Measurements from ENCODE around the gene CKAP2L. TPM values are rescaled to one million over a fixed set of nuclear protein-coding genes. Genes with fewer than 3 reads are reported as not detected.

CKAP2L gene
- total RNA-seq, 1 experiment from 2014 or later: 23.3 TPM

DNA sequence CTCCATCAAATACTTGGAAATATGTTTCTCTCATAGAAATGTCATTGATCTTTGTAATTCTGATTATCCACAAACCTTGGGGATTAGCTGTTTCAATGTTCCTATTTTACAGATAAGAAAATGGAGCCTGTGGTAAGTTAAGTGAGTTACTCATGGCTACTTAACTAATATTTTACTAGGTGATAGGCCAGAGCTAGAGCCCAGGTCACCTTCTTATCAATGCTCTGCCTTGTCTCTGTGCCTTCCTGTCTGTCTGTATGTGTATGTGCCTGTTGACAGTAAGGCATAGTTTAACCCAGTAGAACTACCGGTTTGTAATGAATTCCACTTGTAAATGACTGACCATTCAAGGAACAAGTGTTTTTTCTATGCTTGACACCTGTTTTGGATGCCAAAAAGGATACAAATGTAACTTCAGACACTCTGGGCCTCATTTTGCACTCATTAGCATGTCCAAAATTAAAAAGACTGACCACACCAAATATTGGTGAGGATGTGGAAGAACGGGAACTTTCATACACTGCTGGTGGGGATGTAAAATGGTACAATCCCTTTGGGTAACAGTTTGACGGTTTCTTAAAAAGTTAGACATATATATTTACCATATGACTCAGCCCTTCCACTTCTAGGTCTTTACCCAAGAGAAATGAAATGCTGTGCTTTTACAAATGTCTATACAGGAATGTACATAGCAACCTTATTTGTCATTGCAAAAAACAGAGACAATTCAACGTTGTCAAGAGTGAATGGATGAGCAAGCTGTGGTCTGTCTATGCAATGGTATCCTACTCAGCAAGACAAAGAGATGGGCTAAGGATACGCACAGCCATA, 39.5 kb upstream of the CKAP2L start:
- WGBS (ENCODE audit: extremely low coverage, insufficient read length, low lambda C conversion rate): no CpG with 5 or more reads among the region's 5 CpGs
- Mint-ChIP-seq H3K4me3 (no peak overlapping the region), H3K27ac (no peak overlapping the region), H3K36me3 (ENCODE audit: insufficient read depth in 1 of 3, low read depth in 3 of 3) (peaks cover 0 to 8% (median 0%) of the 10 kb centered on the region in 3 experiments; a peak in 4 of 7 replicates), H3K27me3 (ENCODE audit: low read depth) (no peaks in the 10 kb centered on the region), H3K4me1 (peaks cover 8 to 12% of the 10 kb centered on the region in 2 experiments), H3K9me3 (peaks cover 2 to 3% of the 10 kb centered on the region in 2 experiments; a peak in 3 of 5 replicates)
- Histone ChIP-seq H3K79me1 (ENCODE audit: insufficient read depth, low read depth, low read length, poor library complexity, severe bottlenecking) (no peaks in the 10 kb centered on the region), H3K56ac (ENCODE audit: insufficient read length, low read depth, low read length) (no peak overlapping the region), H3T11ph (ENCODE audit: low read length) (no peak overlapping the region), H3K27ac (ENCODE audit: insufficient read length, low read depth, low read length) (no peak overlapping the region), H4K8ac (replicated peaks; ENCODE audit: insufficient read length, low read depth, low read length) (no peak overlapping the region), H3K9ac (ENCODE audit: extremely low read depth, insufficient read length, low read length) (no peak overlapping the region), H2BK5ac (ENCODE audit: insufficient read length, low read length) (no peak overlapping the region), H2BK120ac (ENCODE audit: low read depth, low read length, poor library complexity, severe bottlenecking) (no peak overlapping the region), H3K18ac (ENCODE audit: insufficient read length, low read depth, low read length) (no peak overlapping the region), H3K4me2 (ENCODE audit: insufficient read depth, insufficient read length, low read length) (no peak overlapping the region), H3K9me3 (ENCODE audit: control insufficient read depth, low read depth, low read length) (no peaks in the 10 kb centered on the region), H4K20me1 (ENCODE audit: control insufficient read depth, insufficient read depth, insufficient read length) (no peaks in the 10 kb centered on the region), H2BK15ac (ENCODE audit: low read depth, low read length) (no peak overlapping the region), H3K14ac (ENCODE audit: insufficient read depth, low read length) (no peak overlapping the region), H3K27me3 (ENCODE audit: insufficient read depth, low read length) (no peaks in the 10 kb centered on the region), H4K5ac (ENCODE audit: insufficient read length, low read depth, low read length) (no peak overlapping the region), H2AK5ac (ENCODE audit: insufficient read length, low read length) (no peak overlapping the region), H3K79me2 (ENCODE audit: insufficient read depth, low read length) (no peaks in the 10 kb centered on the region), H2AFZ (ENCODE audit: low read length) (no peak overlapping the region), H4K91ac (ENCODE audit: insufficient read length, low read depth, low read length) (no peak overlapping the region), H3K23ac (ENCODE audit: insufficient read length, low read depth, low read length) (no peak overlapping the region), H3K4ac (ENCODE audit: low read depth, low read length) (no peak overlapping the region), H2BK12ac (ENCODE audit: insufficient read length, low read depth, low read length) (no peak overlapping the region), H3K4me1 (ENCODE audit: insufficient read depth, low read length) (no peaks in the 10 kb centered on the region), H2BK20ac (ENCODE audit: low read depth, low read length, poor library complexity, severe bottlenecking) (no peak overlapping the region), H3K23me2 (ENCODE audit: insufficient read length, low read depth, low read length, poor library complexity, severe bottlenecking) (no peaks in the 10 kb centered on the region)
- no peak for DNase-seq
- TF ChIP-seq, protein P1, sequence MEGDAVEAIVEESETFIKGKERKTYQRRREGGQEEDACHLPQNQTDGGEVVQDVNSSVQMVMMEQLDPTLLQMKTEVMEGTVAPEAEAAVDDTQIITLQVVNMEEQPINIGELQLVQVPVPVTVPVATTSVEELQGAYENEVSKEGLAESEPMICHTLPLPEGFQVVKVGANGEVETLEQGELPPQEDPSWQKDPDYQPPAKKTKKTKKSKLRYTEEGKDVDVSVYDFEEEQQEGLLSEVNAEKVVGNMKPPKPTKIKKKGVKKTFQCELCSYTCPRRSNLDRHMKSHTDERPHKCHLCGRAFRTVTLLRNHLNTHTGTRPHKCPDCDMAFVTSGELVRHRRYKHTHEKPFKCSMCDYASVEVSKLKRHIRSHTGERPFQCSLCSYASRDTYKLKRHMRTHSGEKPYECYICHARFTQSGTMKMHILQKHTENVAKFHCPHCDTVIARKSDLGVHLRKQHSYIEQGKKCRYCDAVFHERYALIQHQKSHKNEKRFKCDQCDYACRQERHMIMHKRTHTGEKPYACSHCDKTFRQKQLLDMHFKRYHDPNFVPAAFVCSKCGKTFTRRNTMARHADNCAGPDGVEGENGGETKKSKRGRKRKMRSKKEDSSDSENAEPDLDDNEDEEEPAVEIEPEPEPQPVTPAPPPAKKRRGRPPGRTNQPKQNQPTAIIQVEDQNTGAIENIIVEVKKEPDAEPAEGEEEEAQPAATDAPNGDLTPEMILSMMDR (conservative IDR thresholded peaks at IDR 0.05): no peak
